ENCODE data around the gene CCDC197. TPM values are rescaled to one million over a fixed set of nuclear protein-coding genes. Genes with fewer than 3 reads are reported as not detected.

Gene CCDC197
- total RNA-seq, 2 donors from 2014 or later, result not detected

GRCh38 chr14:94005324-94006073, 8.4 kb downstream of the CCDC197 start:
- H3K27me3 ChIP-seq (replicated peaks; ENCODE audit: insufficient read depth), result no peaks in the 10 kb centered on the region
- H3K9me3 ChIP-seq, result no peaks in the 10 kb centered on the region
- intact Hi-C loops (cut with DNase I), result loop anchor here (10.0 kb wide), 1 partner anchor 221 kb away; the partner anchor contains the start of gene PRIMA1
- H3K27ac ChIP-seq, result no peak overlapping the region
- TF ChIP-seq POLR2A (IDR thresholded peaks at IDR 0.05) (no peak), CTCF (IDR thresholded peaks at IDR 0.05) (no peak), POLR2AphosphoS5 (IDR thresholded peaks at IDR 0.05) (no peak)
- DNase-seq (ENCODE audit: low spot score), result no peak
- H3K4me1 ChIP-seq (replicated peaks), result no peaks in the 10 kb centered on the region
- 43% methylated on average over 14 of the region's 14 CpGs for WGBS
- no peak overlapping the region for H3K4me3 ChIP-seq
- H3K36me3 ChIP-seq, result no peaks in the 10 kb centered on the region

GRCh38 chr14:94008234-94008633, 11.1 kb downstream of the CCDC197 start:
- no peak for DNase-seq (ENCODE audit: low spot score)
- H3K27me3 ChIP-seq (replicated peaks; ENCODE audit: insufficient read depth), result no peaks in the 10 kb centered on the region
- no peaks in the 10 kb centered on the region for H3K36me3 ChIP-seq
- H3K27ac ChIP-seq, result no peak overlapping the region
- TF ChIP-seq POLR2AphosphoS5 (IDR thresholded peaks at IDR 0.05) (no peak), POLR2A (IDR thresholded peaks at IDR 0.05) (no peak), CTCF (IDR thresholded peaks at IDR 0.05) (no peak)
- no peaks in the 10 kb centered on the region for H3K9me3 ChIP-seq
- H3K4me3 ChIP-seq, result no peak overlapping the region
- intact Hi-C loops (cut with DNase I), result loop anchor here (10.0 kb wide), 1 partner anchor 223 kb away; the partner anchor contains the start of gene PRIMA1
- no peaks in the 10 kb centered on the region for H3K4me1 ChIP-seq (replicated peaks)
- WGBS, result 83% methylated on average over 3 of the region's 3 CpGs

- no peak for DNase-seq (ENCODE audit: low spot score)
- TF ChIP-seq POLR2AphosphoS5 (IDR thresholded peaks at IDR 0.05), result no peak
- intact Hi-C loops (cut with DNase I), result loop anchor here (10.0 kb wide), 1 partner anchor 225 kb away; the partner anchor contains the start of gene PRIMA1
- Histone ChIP-seq H3K27me3 (replicated peaks; ENCODE audit: insufficient read depth) (no peaks in the 10 kb centered on the region), H3K36me3 (no peaks in the 10 kb centered on the region), H3K4me1 (replicated peaks) (no peaks in the 10 kb centered on the region), H3K27ac (no peak overlapping the region), H3K4me3 (no peak overlapping the region), H3K9me3 (no peaks in the 10 kb centered on the region)
- WGBS, result 14% methylated on average over 4 of the region's 4 CpGs
These were observed 12.7 kb downstream of the CCDC197 start for GRCh38 chr14:94009767-94010166.

- no peak for TF ChIP-seq CTCF (IDR thresholded peaks at IDR 0.05)
- no peak for TF ChIP-seq POLR2A (IDR thresholded peaks at IDR 0.05)
- no peak for TF ChIP-seq POLR2AphosphoS5 (IDR thresholded peaks at IDR 0.05)
- Histone ChIP-seq H3K27ac (no peak overlapping the region), H3K27me3 (replicated peaks; ENCODE audit: insufficient read depth) (no peaks in the 10 kb centered on the region), H3K9me3 (no peaks in the 10 kb centered on the region), H3K36me3 (no peaks in the 10 kb centered on the region), H3K4me1 (replicated peaks) (no peaks in the 10 kb centered on the region), H3K4me3 (no peak overlapping the region)
- WGBS, result 92% methylated on average over 6 of the region's 6 CpGs
- DNase-seq (ENCODE audit: low spot score), result no peak
- intact Hi-C loops (cut with DNase I), result no loop called here
These were observed 13.5 kb downstream of the CCDC197 start for GRCh38 chr14:94010625-94011024.

GRCh38 chr14:94011795-94012194, 14.7 kb downstream of the CCDC197 start:
- Histone ChIP-seq H3K9me3 (no peaks in the 10 kb centered on the region), H3K4me1 (replicated peaks) (no peaks in the 10 kb centered on the region), H3K27me3 (replicated peaks; ENCODE audit: insufficient read depth) (no peaks in the 10 kb centered on the region), H3K27ac (no peak overlapping the region), H3K4me3 (no peak overlapping the region), H3K36me3 (no peaks in the 10 kb centered on the region)
- TF ChIP-seq CTCF (IDR thresholded peaks at IDR 0.05), result no peak
- TF ChIP-seq POLR2AphosphoS5 (IDR thresholded peaks at IDR 0.05), result no peak
- TF ChIP-seq POLR2A (IDR thresholded peaks at IDR 0.05), result no peak
- no peak for DNase-seq (ENCODE audit: low spot score)
- intact Hi-C loops (cut with DNase I), result no loop called here
- WGBS, result 64% methylated on average over 2 of the region's 2 CpGs

Measured in prostate gland (tissue), 2 donors.